SJCRH30 (cell line): Measurements from ENCODE around the gene KRTAP5-7. TPM values are rescaled to one million over a fixed set of nuclear protein-coding genes. Genes with fewer than 3 reads are reported as not detected.
"Not testable (repeated sequence)": the region's sequence is repeated elsewhere in the genome, so short reads cannot be mapped to it uniquely, and the experiment has no call there.

ENCODE experiments used
- DNase-seq, 2 experiments: peaks; one replicate each; pipeline ENCODE4 v3.0.0-alpha.2; 2015 to 2020
- H3K27ac ChIP-seq: fragments of 250-450 bp; sonication (Bioruptor Pico); 2 replicates; pipeline ENCODE4 v1.5.1; 2020; ENCODE audit warnings: mild to moderate bottlenecking, moderate library complexity
- H3K27me3 ChIP-seq: fragments of 250-450 bp; sonication (Bioruptor Pico); 2 replicates; pipeline ENCODE4 v1.5.1; 2020; ENCODE audit warnings: mild to moderate bottlenecking, moderate library complexity
- H3K36me3 ChIP-seq: fragments of 250-450 bp; sonication (Bioruptor Pico); 2 replicates; pipeline ENCODE4 v1.5.1; 2020; ENCODE audit warnings: mild to moderate bottlenecking, moderate library complexity
- H3K4me1 ChIP-seq: fragments of 250-450 bp; sonication (Bioruptor Pico); 2 replicates; pipeline ENCODE4 v1.5.1; 2020; ENCODE audit warnings: mild to moderate bottlenecking, moderate library complexity
- H3K4me3 ChIP-seq: fragments of 250-450 bp; sonication (Bioruptor Pico); 2 replicates; pipeline ENCODE4 v1.5.1; 2020; ENCODE audit warnings: mild to moderate bottlenecking, moderate library complexity
- H3K9me3 ChIP-seq: fragments of 250-450 bp; sonication (Bioruptor Pico); replicated peaks from 2 replicates; pipeline ENCODE4 v1.5.1; 2020; ENCODE audit warnings: mild to moderate bottlenecking, moderate library complexity
- total RNA-seq: library from RNA; depleted of rRNA; stranded (reverse); fragments of >200 nt; shearing (Covaris generic); gene quantifications from 2 replicates; pipeline ENCODE4 v1.2.3, GENCODE V29; 2014

The KRTAP5-7 gene
- total RNA-seq, 1 experiment from 2014 or later, result not detected

DNA sequence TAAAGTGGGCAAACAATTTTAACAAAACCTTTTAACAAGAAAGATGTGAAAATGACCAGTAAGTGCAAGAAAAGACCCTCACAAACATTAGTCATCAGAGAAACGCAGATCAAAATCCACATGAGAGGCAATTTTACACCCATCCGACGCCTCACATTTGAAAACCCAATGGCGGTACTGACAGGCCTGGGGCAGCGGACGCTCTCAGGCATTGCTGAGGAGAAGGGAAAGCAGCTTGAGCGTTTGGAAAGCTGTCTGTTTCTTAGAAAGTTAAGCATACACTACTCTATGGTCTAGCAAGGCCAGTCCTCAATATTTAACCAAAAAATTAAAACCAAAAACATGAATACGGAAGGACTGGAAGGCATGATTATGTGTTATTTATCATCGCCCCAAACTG, 8.8 kb downstream of the KRTAP5-7 start:
- H3K4me1 ChIP-seq, result no peaks in the 10 kb centered on the region
- DNase-seq, result no peak
- H3K27me3 ChIP-seq, result no peaks in the 10 kb centered on the region
- H3K27ac ChIP-seq, result no peak overlapping the region
- no peaks in the 10 kb centered on the region for H3K36me3 ChIP-seq
- no peaks in the 10 kb centered on the region for H3K9me3 ChIP-seq
- no peak overlapping the region for H3K4me3 ChIP-seq

GRCh38 chr11:71537537-71537936, 10.5 kb downstream of the KRTAP5-7 start:
- DNase-seq, result no peak
- Histone ChIP-seq H3K9me3 (no peaks in the 10 kb centered on the region), H3K27me3 (no peaks in the 10 kb centered on the region), H3K36me3 (no peaks in the 10 kb centered on the region), H3K4me1 (no peaks in the 10 kb centered on the region), H3K4me3 (no peak overlapping the region), H3K27ac (no peak overlapping the region)

GRCh38 chr11:71537977-71538665, 11.1 kb downstream of the KRTAP5-7 start, which contains the start of gene KRTAP5-8:
Gene KRTAP5-8, plus strand, starts transcription at chr11:71538025. Its CDS starts 31 bp downstream, at chr11:71538056.
- not testable (repeated sequence) for H3K27me3 ChIP-seq, H3K9me3 ChIP-seq, H3K27ac ChIP-seq, H3K36me3 ChIP-seq, H3K4me3 ChIP-seq, H3K4me1 ChIP-seq
- DNase-seq, result peak; percentile 49 to 59

DNA sequence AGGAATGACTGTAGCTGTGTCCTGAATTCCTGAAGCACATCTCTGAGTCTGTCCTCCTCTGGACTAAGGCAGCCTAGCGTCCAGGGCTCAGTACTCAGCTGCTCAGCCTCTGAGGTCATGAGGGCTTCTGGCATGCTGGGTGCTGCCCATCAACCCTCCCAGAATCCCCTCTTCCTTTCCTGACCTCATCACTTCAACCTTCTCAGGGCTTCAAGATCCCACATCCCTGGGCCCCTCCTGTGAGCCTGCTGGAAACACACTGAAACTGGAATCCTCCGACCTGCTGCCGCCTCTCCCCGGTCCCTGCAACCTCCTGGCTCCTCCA, 11.6 kb downstream of the KRTAP5-7 start:
- Histone ChIP-seq H3K27me3 (no peaks in the 10 kb centered on the region), H3K9me3 (no peaks in the 10 kb centered on the region), H3K36me3 (no peaks in the 10 kb centered on the region), H3K4me1 (no peaks in the 10 kb centered on the region), H3K27ac (no peak overlapping the region; the same call in 1 of the 2 replicates), H3K4me3 (no peak overlapping the region)
- DNase-seq, result no peak

DNA sequence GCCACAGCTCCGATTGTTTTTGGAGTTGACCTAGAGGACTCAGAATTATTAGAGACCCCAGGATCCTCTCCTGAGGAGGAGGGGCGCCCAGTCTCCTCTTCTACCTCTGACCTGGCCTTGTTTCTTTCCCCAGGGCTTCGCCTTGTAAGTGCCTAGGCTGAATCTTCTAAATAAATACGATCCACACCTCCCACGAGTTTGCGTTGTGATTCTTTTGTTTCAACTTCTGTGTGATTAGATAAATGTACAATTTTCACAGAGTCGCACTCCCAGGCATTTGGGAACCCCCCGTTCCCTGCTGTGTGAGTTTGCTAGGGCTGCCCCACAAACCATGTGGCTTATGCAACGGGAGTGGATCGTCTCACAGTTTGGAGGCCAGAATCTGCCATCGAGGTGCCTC, 11.9 kb downstream of the KRTAP5-7 start:
- Histone ChIP-seq H3K27me3 (no peaks in the 10 kb centered on the region), H3K4me1 (no peaks in the 10 kb centered on the region), H3K27ac (no peak overlapping the region; the same call in 1 of the 2 replicates), H3K4me3 (no peak overlapping the region), H3K9me3 (no peaks in the 10 kb centered on the region), H3K36me3 (no peaks in the 10 kb centered on the region)
- DNase-seq, result no peak

DNA sequence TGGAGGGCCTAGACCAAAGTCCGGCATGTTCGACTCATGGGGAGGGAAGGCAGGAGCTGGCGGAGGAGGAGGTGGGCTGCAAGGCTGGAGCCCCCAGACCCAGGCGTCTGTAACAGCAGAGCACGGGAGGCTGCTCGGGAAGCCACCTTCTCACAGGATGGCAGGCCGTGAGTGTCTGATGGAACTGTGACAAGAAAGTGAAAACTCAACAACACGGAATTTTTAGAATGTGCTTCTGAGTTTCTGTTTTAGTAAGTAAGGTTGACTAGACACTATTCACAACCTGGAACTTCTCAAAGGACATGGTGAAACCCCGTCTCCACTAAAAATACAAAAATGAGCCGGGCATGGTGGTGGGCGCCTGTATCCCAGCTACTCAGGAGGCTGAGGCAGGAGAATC, 12.9 kb downstream of the KRTAP5-7 start:
- not testable (repeated sequence) for H3K27me3 ChIP-seq, H3K9me3 ChIP-seq, H3K4me1 ChIP-seq, H3K27ac ChIP-seq, H3K36me3 ChIP-seq, H3K4me3 ChIP-seq, DNase-seq

- not testable (repeated sequence) for H3K27ac ChIP-seq, H3K9me3 ChIP-seq, H3K36me3 ChIP-seq, H3K27me3 ChIP-seq, H3K4me1 ChIP-seq, H3K4me3 ChIP-seq, DNase-seq
Observed at GRCh38 chr11:71540521-71541304, 13.6 kb downstream of the KRTAP5-7 start.

DNA sequence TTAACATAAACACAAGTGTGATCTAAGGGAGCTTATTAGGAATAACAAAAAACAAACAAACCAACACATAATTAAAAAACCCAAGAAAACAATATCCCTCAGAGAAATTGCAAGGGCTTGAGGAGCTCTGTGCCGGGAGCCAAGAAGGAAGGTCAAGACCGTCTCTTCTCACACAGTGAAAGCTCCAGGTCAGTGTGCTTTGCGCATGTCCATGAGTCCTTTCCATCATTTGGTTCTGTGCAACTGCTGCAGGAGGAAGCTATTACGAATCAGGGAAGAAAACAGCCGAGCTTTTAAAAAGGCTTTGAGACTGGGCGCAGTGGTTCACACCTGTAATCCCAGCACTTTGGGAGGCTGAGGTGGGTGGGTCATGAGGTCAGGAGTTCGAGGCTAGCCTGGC, 15.3 kb downstream of the KRTAP5-7 start:
- no peaks in the 10 kb centered on the region for H3K27me3 ChIP-seq
- DNase-seq, result no peak

DNA sequence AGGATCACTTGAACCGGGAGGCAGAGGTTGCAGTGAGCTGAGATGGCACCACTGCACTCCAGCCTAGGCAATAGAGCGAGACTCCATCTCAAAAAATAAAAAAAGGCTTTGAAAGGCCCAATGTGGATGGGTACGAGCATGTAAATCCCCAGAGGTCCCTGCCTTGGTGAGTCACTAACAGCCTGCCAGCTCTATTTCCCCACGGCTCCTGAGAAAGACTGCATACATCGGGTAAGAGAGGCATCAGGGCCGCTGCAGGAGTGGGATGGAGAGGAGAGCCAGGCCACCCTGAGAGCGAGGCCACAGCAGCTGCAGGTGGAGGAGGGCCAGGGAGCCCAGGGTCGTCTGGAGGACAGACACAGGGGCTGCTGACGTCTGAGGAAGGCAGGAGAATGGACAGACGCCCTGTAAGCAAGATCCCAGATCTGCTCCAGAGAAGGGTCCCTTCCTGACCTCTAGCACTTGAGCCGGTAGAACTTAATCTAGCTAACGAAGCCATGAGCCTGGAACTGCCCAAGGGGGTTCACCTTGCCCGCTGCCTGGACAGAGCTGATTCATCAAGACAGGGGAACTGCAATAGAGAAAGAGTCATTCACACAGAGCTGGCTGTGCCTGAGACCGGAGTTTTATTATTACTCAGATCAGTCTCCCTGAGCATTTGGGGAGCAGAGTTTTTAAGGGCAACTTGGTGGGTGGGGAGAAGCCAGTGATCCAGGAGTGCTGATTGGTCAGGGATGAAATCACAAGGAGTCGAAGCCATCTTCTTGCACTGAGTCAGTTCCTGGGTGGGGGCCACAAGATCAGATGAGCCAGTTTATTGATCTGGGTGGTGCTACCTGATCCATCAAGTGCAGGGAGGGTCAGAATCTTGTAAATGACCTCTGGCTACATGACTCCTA, 16.1 kb downstream of the KRTAP5-7 start:
- H3K27me3 ChIP-seq, result no peaks in the 10 kb centered on the region
- no peaks in the 10 kb centered on the region for H3K9me3 ChIP-seq
- DNase-seq, result no peak
- H3K36me3 ChIP-seq, result no peaks in the 10 kb centered on the region
- H3K4me3 ChIP-seq, result no peak overlapping the region
- H3K4me1 ChIP-seq, result no peaks in the 10 kb centered on the region
- no peak overlapping the region for H3K27ac ChIP-seq

More for the DNA sequence above, 15.3 kb downstream of the KRTAP5-7 start:
- no peaks in the 10 kb centered on the region for H3K4me1 ChIP-seq
- H3K4me3 ChIP-seq, result no peak overlapping the region
- H3K9me3 ChIP-seq, result no peaks in the 10 kb centered on the region
- no peaks in the 10 kb centered on the region for H3K36me3 ChIP-seq
- no peak overlapping the region for H3K27ac ChIP-seq

- H3K36me3 ChIP-seq, result no peaks in the 10 kb centered on the region
- no peaks in the 10 kb centered on the region for H3K4me1 ChIP-seq
- no peak overlapping the region for H3K27ac ChIP-seq
- no peaks in the 10 kb centered on the region for H3K27me3 ChIP-seq
- H3K9me3 ChIP-seq, result no peaks in the 10 kb centered on the region
- no peak for DNase-seq
- H3K4me3 ChIP-seq, result no peak overlapping the region
Observed at GRCh38 chr11:71543866-71544265, 16.8 kb downstream of the KRTAP5-7 start.

DNA sequence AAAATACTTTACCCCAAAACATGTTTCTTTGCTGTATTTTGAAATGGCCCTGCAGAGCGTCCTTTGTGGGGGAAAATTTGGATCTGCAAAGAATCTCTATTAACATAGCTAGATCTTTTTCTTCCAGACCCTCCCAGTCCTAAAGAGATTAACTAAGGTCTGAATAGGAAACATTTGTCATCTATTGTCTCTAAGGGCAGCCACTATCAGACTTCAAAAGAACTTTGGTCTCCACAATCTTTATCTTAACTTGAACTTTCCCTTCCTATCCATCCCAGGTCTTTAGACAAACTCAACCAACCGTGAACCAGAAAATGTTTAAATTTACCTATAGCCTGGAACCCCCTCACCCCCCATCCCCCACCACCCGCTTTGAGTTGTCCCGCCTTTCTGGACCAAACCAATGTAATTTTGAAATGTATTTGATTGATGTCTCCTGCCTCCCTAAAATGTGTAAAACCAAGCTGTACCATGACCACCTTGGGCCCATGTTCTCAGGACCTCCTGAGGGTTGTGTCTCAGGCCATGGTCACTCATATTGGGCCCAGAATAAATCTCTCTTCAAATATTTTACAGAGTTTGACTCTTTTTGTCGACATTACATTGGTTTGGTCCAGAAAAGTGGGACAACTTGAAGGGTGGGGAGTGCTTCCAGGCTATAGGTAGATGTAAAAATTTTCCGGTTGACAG, 17.6 kb downstream of the KRTAP5-7 start:
- H3K4me3 ChIP-seq, result no peak overlapping the region
- no peaks in the 10 kb centered on the region for H3K27me3 ChIP-seq
- no peaks in the 10 kb centered on the region for H3K36me3 ChIP-seq
- H3K27ac ChIP-seq, result no peak overlapping the region
- no peak for DNase-seq
- H3K9me3 ChIP-seq, result no peaks in the 10 kb centered on the region
- H3K4me1 ChIP-seq, result no peaks in the 10 kb centered on the region

GRCh38 chr11:71545405-71545966, 18.4 kb downstream of the KRTAP5-7 start:
- no peak for DNase-seq
- H3K36me3 ChIP-seq, result no peaks in the 10 kb centered on the region
- H3K27me3 ChIP-seq, result no peaks in the 10 kb centered on the region
- no peaks in the 10 kb centered on the region for H3K9me3 ChIP-seq
- no peak overlapping the region for H3K4me3 ChIP-seq
- no peaks in the 10 kb centered on the region for H3K4me1 ChIP-seq
- no peak overlapping the region for H3K27ac ChIP-seq

- H3K36me3 ChIP-seq, result no peaks in the 10 kb centered on the region
- no peaks in the 10 kb centered on the region for H3K9me3 ChIP-seq
- H3K4me1 ChIP-seq, result no peaks in the 10 kb centered on the region
- H3K27ac ChIP-seq, result no peak within 1 kb of the TSS
- no peaks in the 10 kb centered on the region for H3K27me3 ChIP-seq
- no peak within 1 kb of the TSS for H3K4me3 ChIP-seq
- DNase-seq, result no peak
Observed at GRCh38 chr11:71548120-71548519, 21.1 kb downstream of the KRTAP5-7 start, which contains the start of gene KRTAP5-9. Gene KRTAP5-9, plus strand, starts transcription at chr11:71548420. Its CDS starts 238 bp downstream, at chr11:71548658.

DNA sequence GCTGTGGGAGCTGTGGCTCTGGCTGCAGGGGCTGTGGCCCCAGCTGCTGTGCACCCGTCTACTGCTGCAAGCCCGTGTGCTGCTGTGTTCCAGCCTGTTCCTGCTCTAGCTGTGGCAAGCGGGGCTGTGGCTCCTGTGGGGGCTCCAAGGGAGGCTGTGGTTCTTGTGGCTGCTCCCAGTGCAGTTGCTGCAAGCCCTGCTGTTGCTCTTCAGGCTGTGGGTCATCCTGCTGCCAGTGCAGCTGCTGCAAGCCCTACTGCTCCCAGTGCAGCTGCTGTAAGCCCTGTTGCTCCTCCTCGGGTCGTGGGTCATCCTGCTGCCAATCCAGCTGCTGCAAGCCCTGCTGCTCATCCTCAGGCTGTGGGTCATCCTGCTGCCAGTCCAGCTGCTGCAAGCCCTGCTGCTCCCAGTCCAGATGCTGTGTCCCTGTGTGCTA, 21.7 kb downstream of the KRTAP5-7 start:
- H3K27ac ChIP-seq, result no peak overlapping the region
- peak in 1 of 2 experiments; percentile 9 for DNase-seq
- H3K4me1 ChIP-seq, result no peaks in the 10 kb centered on the region
- H3K4me3 ChIP-seq, result no peak overlapping the region
- no peaks in the 10 kb centered on the region for H3K27me3 ChIP-seq
- H3K36me3 ChIP-seq, result no peaks in the 10 kb centered on the region
- H3K9me3 ChIP-seq, result no peaks in the 10 kb centered on the region
